Thyroid gland (tissue), 4 donors: ENCODE data around the gene MUC22. TPM values are rescaled to one million over a fixed set of nuclear protein-coding genes. Genes with fewer than 3 reads are reported as not detected.
"Not testable (repeated sequence)": the region's sequence is repeated elsewhere in the genome, so short reads cannot be mapped to it uniquely, and the experiment has no call there.

Source experiments
- DNase-seq, 2 donors: peaks; one replicate each; pipeline ENCODE4 v3.0.0-alpha.2; 2019
- H3K27ac ChIP-seq, 3 donors: fragments of 200-600 bp; sonication (generic); 1 replicate in 2 of 3; 2 replicates in 1 of 3; pipeline ENCODE4 v1.5.1; 2016 to 2019; ENCODE audit warnings: mild to moderate bottlenecking in 1 of 3, moderate library complexity in 1 of 3
- H3K27me3 ChIP-seq: fragments of 200-600 bp; sonication (generic); one replicate; pipeline ENCODE4 v1.5.1; 2019
- H3K36me3 ChIP-seq, 2 donors: fragments of 200-600 bp; sonication (generic); one replicate each; pipeline ENCODE4 v1.5.1; 2016 to 2019
- H3K4me1 ChIP-seq, 2 donors: fragments of 200-600 bp; sonication (generic); one replicate each; pipeline ENCODE4 v1.5.1; 2017 to 2019
- H3K4me3 ChIP-seq, 3 donors: fragments of 200-600 bp; sonication (generic); replicated peaks in 1 of 3; 1 replicate in 2 of 3; 2 replicates in 1 of 3; pipeline ENCODE4 v1.5.1; 2016; ENCODE audit warnings: mild to moderate bottlenecking in 1 of 3
- H3K9me3 ChIP-seq: fragments of 200-600 bp; sonication (generic); one replicate; pipeline ENCODE4 v1.5.1; 2017
- CTCF ChIP-seq, 6 experiments: fragments of 200-600 bp in 3 of 6; fragments of 450-650 bp in 3 of 6; sonication (generic) in 3 of 6; IDR thresholded peaks; one replicate each; pipeline ENCODE4 v1.5.1; 2016 to 2019; ENCODE audit warnings: antibody characterized with exemption in 6 of 6, mild to moderate bottlenecking in 2 of 6, inconsistent platforms in 1 of 6, moderate library complexity in 1 of 6
- POLR2A ChIP-seq, 2 donors: fragments of 450-650 bp; IDR thresholded peaks; one replicate each; pipeline ENCODE4 v1.6.1; 2017; ENCODE audit warnings: antibody characterized with exemption in 2 of 2, mild to moderate bottlenecking in 2 of 2, moderate library complexity in 1 of 2
- WGBS, 2 donors: methylation state at CpG; one replicate each; pipeline ENCODE4 v1.1.5; 2017; 5-methylcytosine and 5-hydroxymethylcytosine counted together
- intact Hi-C: fragments of 100-400 bp; cut with DNase I; formaldehyde crosslinking; loops from one replicate; pipeline ENCODE4 v1.15.1; 2023
- total RNA-seq, 4 donors: library from RNA; depleted of rRNA; stranded (reverse); fragments of >200 nt; gene quantifications; one replicate each; pipeline ENCODE4 v1.2.3, GENCODE V29; 2016

The MUC22 gene
- total RNA-seq, 4 donors from 2014 or later = not detected

GRCh38 chr6:30965140-30965601 lies 45.1 kb upstream of the MUC22 start:
- 80 to 86% methylated on average over 5 of the region's 5 CpGs for WGBS, 2 donors
- DNase-seq = no peak

GRCh38 chr6:30966154-30966553 lies 44.1 kb upstream of the MUC22 start:
- H3K9me3 ChIP-seq = no peaks in the 10 kb centered on the region
- H3K36me3 ChIP-seq = no peaks in the 10 kb centered on the region
- H3K27ac ChIP-seq = no peak overlapping the region
- intact Hi-C loops = no loop called here
- H3K4me3 ChIP-seq = no peak overlapping the region
- DNase-seq = no peak
- H3K4me1 ChIP-seq = no peaks in the 10 kb centered on the region
- WGBS, 2 donors = 75 to 81% methylated on average over 3 of the region's 3 CpGs
- H3K27me3 ChIP-seq = no peaks in the 10 kb centered on the region
- TF ChIP-seq POLR2A (IDR thresholded peaks at IDR 0.05) = no peak
- TF ChIP-seq CTCF (IDR thresholded peaks at IDR 0.05) = no peak

More at GRCh38 chr6:30965140-30965601, 45.1 kb upstream of the MUC22 start:
- intact Hi-C loops = no loop called here
- TF ChIP-seq CTCF (IDR thresholded peaks at IDR 0.05) = no peak
- no peak for TF ChIP-seq POLR2A (IDR thresholded peaks at IDR 0.05)
- H3K27me3 ChIP-seq = no peaks in the 10 kb centered on the region
- H3K9me3 ChIP-seq = no peaks in the 10 kb centered on the region
- H3K4me1 ChIP-seq = no peaks in the 10 kb centered on the region
- no peak overlapping the region for H3K27ac ChIP-seq
- no peak overlapping the region for H3K4me3 ChIP-seq
- no peaks in the 10 kb centered on the region for H3K36me3 ChIP-seq

GRCh38 chr6:30969171-30969570 lies 41.1 kb upstream of the MUC22 start:
- H3K9me3 ChIP-seq, H3K36me3 ChIP-seq, H3K4me3 ChIP-seq, H3K4me1 ChIP-seq, intact Hi-C loops, DNase-seq, H3K27ac ChIP-seq, H3K27me3 ChIP-seq: not testable (repeated sequence)
- WGBS, 2 donors = 90 to 94% methylated on average over 6 of the region's 6 CpGs

- intact Hi-C loops = no loop called here
These were observed 39.3 kb upstream of the MUC22 start for GRCh38 chr6:30970946-30971345.

GRCh38 chr6:30972816-30973215 lies 37.5 kb upstream of the MUC22 start:
- no peaks in the 10 kb centered on the region for H3K27me3 ChIP-seq
- no peak for DNase-seq
- H3K4me3 ChIP-seq = no peak overlapping the region
- TF ChIP-seq POLR2A (IDR thresholded peaks at IDR 0.05) (no peak), CTCF (IDR thresholded peaks at IDR 0.05) (no peak)
- H3K27ac ChIP-seq = no peak overlapping the region
- H3K4me1 ChIP-seq = no peaks in the 10 kb centered on the region
- intact Hi-C loops = no loop called here
- H3K36me3 ChIP-seq = no peaks in the 10 kb centered on the region
- H3K9me3 ChIP-seq = no peaks in the 10 kb centered on the region
- WGBS, 2 donors = 95 to 96% methylated on average over 4 of the region's 4 CpGs

More at GRCh38 chr6:30970946-30971345, 39.3 kb upstream of the MUC22 start:
- DNase-seq = no peak
- no peaks in the 10 kb centered on the region for H3K27me3 ChIP-seq
- H3K27ac ChIP-seq = no peak overlapping the region
- TF ChIP-seq POLR2A (IDR thresholded peaks at IDR 0.05) = no peak
- TF ChIP-seq CTCF (IDR thresholded peaks at IDR 0.05) = no peak
- no peaks in the 10 kb centered on the region for H3K9me3 ChIP-seq
- no peak overlapping the region for H3K4me3 ChIP-seq
- H3K36me3 ChIP-seq = no peaks in the 10 kb centered on the region
- no peaks in the 10 kb centered on the region for H3K4me1 ChIP-seq
- WGBS, 2 donors = 88% methylated on average over 5 of the region's 5 CpGs
